Calu3 (cell line): ENCODE results near the gene SMYD4. TPM values are rescaled to one million over a fixed set of nuclear protein-coding genes. Genes with fewer than 3 reads are reported as not detected.

Experiments used
- BruUV-seq: library from RNA; stranded (reverse); fragments of 400-500 nt; replicated peaks from 2 replicates; lab custom pipeline; 2021; lab: Mats Ljungman, UMichigan
- CTCF ChIA-PET: fragments of 300-600 bp; sonication (Branson Sonifier 250); formaldehyde crosslinking; loops from one replicate; lab custom pipeline; 2022; ENCODE audit warnings: antibody characterized with exemption; lab: Charles Lee
- DNase-seq: peaks from one replicate; pipeline ENCODE4 v3.0.0; 2022
- H3K27ac Mint-ChIP-seq: one replicate; pipeline ENCODE4 v1.8.0; 2022; ENCODE audit warnings: mixed read lengths; ENCODE audit not compliant: unreplicated experiment
- H3K27me3 Mint-ChIP-seq: one replicate; pipeline ENCODE4 v1.8.0; 2022; ENCODE audit warnings: mixed read lengths; ENCODE audit not compliant: unreplicated experiment
- H3K36me3 Mint-ChIP-seq: one replicate; pipeline ENCODE4 v1.8.0; 2022; ENCODE audit warnings: mild to moderate bottlenecking, moderate library complexity, mixed read lengths; ENCODE audit not compliant: insufficient read depth, unreplicated experiment
- H3K4me1 Mint-ChIP-seq: one replicate; pipeline ENCODE4 v1.8.0; 2022; ENCODE audit warnings: mild to moderate bottlenecking, low read depth, mixed read lengths; ENCODE audit not compliant: unreplicated experiment
- H3K4me3 Mint-ChIP-seq: one replicate; pipeline ENCODE4 v1.8.0; 2022; ENCODE audit warnings: mild to moderate bottlenecking, low read depth, moderate library complexity, mixed read lengths; ENCODE audit not compliant: unreplicated experiment
- H3K9me3 Mint-ChIP-seq: one replicate; pipeline ENCODE4 v1.8.0; 2022; ENCODE audit warnings: low read depth, mixed read lengths; ENCODE audit not compliant: unreplicated experiment
- CTCF ChIP-seq: fragments of 200-600 bp; IDR thresholded peaks from one replicate; pipeline ENCODE4 v1.8.0; 2022; ENCODE audit warnings: antibody characterized with exemption; ENCODE audit not compliant: unreplicated experiment
- intact Hi-C: fragments of 100-400 bp; cut with micrococcal nuclease; formaldehyde crosslinking; loops from one replicate; pipeline ENCODE4 v1.10.0; 2022; ENCODE audit not compliant: unreplicated experiment
- total RNA-seq: library from RNA; stranded (reverse); gene quantifications from 2 replicates; pipeline ENCODE4 v1.2.3, GENCODE V29; 2022

SMYD4 gene
- total RNA-seq, 1 experiment from 2014 or later, result 20.7 TPM

GRCh38 chr17:1870592-1870991, 40.9 kb upstream of the SMYD4 start:
- no peak for TF ChIP-seq CTCF
- Mint-ChIP-seq H3K4me3 (no peak overlapping the region), H3K36me3 (peaks cover 21% of the 10 kb centered on the region), H3K27ac (no peak overlapping the region), H3K4me1 (no peaks in the 10 kb centered on the region), H3K27me3 (no peaks in the 10 kb centered on the region), H3K9me3 (no peaks in the 10 kb centered on the region)
- no TSS peak for BruUV-seq
- intact Hi-C loops, result no loop called here
- CTCF ChIA-PET, result no interaction called here
- no peak for DNase-seq

GRCh38 chr17:1868090-1868489, 38.4 kb upstream of the SMYD4 start:
- no peaks in the 10 kb centered on the region for H3K27me3 Mint-ChIP-seq
- no peaks in the 10 kb centered on the region for H3K9me3 Mint-ChIP-seq
- H3K36me3 Mint-ChIP-seq, result peaks cover 17% of the 10 kb centered on the region
- H3K27ac Mint-ChIP-seq, result no peak overlapping the region
- CTCF ChIA-PET, result no interaction called here
- no peaks in the 10 kb centered on the region for H3K4me1 Mint-ChIP-seq
- intact Hi-C loops, result no loop called here
- TF ChIP-seq CTCF, result no peak
- H3K4me3 Mint-ChIP-seq, result no peak overlapping the region
- BruUV-seq, result no TSS peak
- DNase-seq, result no peak

- DNase-seq, result no peak
- Mint-ChIP-seq H3K4me1 (no peaks in the 10 kb centered on the region), H3K4me3 (no peak overlapping the region), H3K9me3 (no peaks in the 10 kb centered on the region), H3K36me3 (peaks cover 22% of the 10 kb centered on the region), H3K27ac (no peak overlapping the region), H3K27me3 (no peaks in the 10 kb centered on the region)
- TF ChIP-seq CTCF, result no peak
- CTCF ChIA-PET, result no interaction called here
- intact Hi-C loops, result no loop called here
- BruUV-seq, result no TSS peak
Measured at GRCh38 chr17:1867307-1867706, 37.6 kb upstream of the SMYD4 start.

GRCh38 chr17:1865252-1866037, 35.7 kb upstream of the SMYD4 start:
- Mint-ChIP-seq H3K9me3 (no peaks in the 10 kb centered on the region), H3K4me3 (no peak overlapping the region), H3K27me3 (no peaks in the 10 kb centered on the region), H3K36me3 (peaks cover 31% of the 10 kb centered on the region), H3K27ac (no peak overlapping the region), H3K4me1 (no peaks in the 10 kb centered on the region)
- peak; percentile 62 for DNase-seq
- TF ChIP-seq CTCF, result peak; percentile 34
- CTCF ChIA-PET, result interaction anchor here (0.6 to 1.3 kb wide), 3 partner anchors 113 to 149 kb away, joined by 3 to 7 read pairs (median 4); no protein-coding TSS in a partner anchor
- no TSS peak for BruUV-seq
- intact Hi-C loops, result no loop called here
